Hepatocyte (in vitro differentiated cells): ENCODE results near the gene PDILT.

Experiments
- EZH2 ChIP-seq: fragments of 200-600 bp; sonication (generic); IDR thresholded peaks from 2 replicates; pipeline ENCODE4 v1.6.1; 2016; ENCODE audit warnings: antibody characterized with exemption, mild to moderate bottlenecking, borderline replicate concordance
- TF ChIP-seq, protein P1 (sequence below): fragments of 200-600 bp; sonication (generic); IDR thresholded peaks from 2 replicates; pipeline ENCODE4 v1.5.1; 2016; ENCODE audit warnings: antibody characterized with exemption, mild to moderate bottlenecking; ENCODE audit not compliant: poor library complexity

DNA sequence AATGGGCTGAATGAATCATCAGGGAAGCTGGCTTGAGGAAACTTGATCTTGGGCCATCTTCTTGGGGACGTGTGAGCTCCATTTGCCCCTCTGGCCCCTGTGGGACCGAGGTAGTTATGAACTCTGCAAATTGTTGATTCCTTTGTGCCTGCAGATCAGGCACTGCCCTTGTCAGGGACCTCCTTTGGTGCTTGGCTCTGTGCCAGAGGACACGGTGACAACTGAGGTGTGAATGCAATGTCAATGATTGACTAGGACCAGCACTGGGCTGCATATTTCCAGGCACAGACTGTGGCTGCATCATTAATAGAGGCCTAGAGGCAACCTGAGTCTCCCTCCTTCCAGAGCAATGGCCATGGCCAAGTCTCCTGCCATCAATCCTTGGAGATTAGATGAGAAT is 23.8 kb downstream of the PDILT start:
- no peak for TF ChIP-seq EZH2
- TF ChIP-seq, protein P1, sequence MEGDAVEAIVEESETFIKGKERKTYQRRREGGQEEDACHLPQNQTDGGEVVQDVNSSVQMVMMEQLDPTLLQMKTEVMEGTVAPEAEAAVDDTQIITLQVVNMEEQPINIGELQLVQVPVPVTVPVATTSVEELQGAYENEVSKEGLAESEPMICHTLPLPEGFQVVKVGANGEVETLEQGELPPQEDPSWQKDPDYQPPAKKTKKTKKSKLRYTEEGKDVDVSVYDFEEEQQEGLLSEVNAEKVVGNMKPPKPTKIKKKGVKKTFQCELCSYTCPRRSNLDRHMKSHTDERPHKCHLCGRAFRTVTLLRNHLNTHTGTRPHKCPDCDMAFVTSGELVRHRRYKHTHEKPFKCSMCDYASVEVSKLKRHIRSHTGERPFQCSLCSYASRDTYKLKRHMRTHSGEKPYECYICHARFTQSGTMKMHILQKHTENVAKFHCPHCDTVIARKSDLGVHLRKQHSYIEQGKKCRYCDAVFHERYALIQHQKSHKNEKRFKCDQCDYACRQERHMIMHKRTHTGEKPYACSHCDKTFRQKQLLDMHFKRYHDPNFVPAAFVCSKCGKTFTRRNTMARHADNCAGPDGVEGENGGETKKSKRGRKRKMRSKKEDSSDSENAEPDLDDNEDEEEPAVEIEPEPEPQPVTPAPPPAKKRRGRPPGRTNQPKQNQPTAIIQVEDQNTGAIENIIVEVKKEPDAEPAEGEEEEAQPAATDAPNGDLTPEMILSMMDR, result no peak
